Liver (tissue), 3 donors: ENCODE results near the gene UBASH3A.

ENCODE experiments used
- EGR1 ChIP-seq, 2 donors: IDR thresholded peaks; 2 replicates each; pipeline ENCODE4 v1.6.1; 2016 to 2018; ENCODE audit warnings: antibody characterized with exemption in 2 of 2, low read depth in 2 of 2
- GABPA ChIP-seq, 2 donors: IDR thresholded peaks in 1 of 2; conservative IDR thresholded peaks in 1 of 2; 2 replicates each; pipeline ENCODE4 v1.6.1; 2016; ENCODE audit warnings: antibody characterized with exemption in 2 of 2, mild to moderate bottlenecking in 1 of 2, moderate library complexity in 1 of 2
- HNF4A ChIP-seq, 2 donors: conservative IDR thresholded peaks; 2 replicates each; pipeline ENCODE4 v1.6.1; 2016; ENCODE audit warnings: antibody characterized with exemption in 2 of 2, mild to moderate bottlenecking in 2 of 2
- JUND ChIP-seq, 2 donors: IDR thresholded peaks; 2 replicates each; pipeline ENCODE4 v1.6.1; 2016; ENCODE audit warnings: antibody characterized with exemption in 2 of 2
- RAD21 ChIP-seq, 2 donors: IDR thresholded peaks; 2 replicates each; pipeline ENCODE4 v1.6.1; 2016; ENCODE audit warnings: antibody characterized with exemption in 2 of 2, mild to moderate bottlenecking in 2 of 2
- TAF1 ChIP-seq: conservative IDR thresholded peaks from 2 replicates; pipeline ENCODE4 v1.6.1; 2016; ENCODE audit warnings: antibody characterized with exemption, mild to moderate bottlenecking
- YY1 ChIP-seq: IDR thresholded peaks from 2 replicates; pipeline ENCODE4 v1.6.1; 2016; ENCODE audit warnings: antibody characterized with exemption, mild to moderate bottlenecking
- TF ChIP-seq, protein P1 (sequence below): fragments of 150-350 bp; IDR thresholded peaks from 2 replicates; pipeline ENCODE4 v1.5.1; 2017; ENCODE audit warnings: improper control_type of control experiment, low read depth, low read length; ENCODE audit not compliant: missing input control
- TF ChIP-seq, protein P2 (sequence below): IDR thresholded peaks from 2 replicates; pipeline ENCODE4 v1.6.1; 2016; ENCODE audit warnings: antibody characterized with exemption
- TF ChIP-seq, protein P3 (sequence below): IDR thresholded peaks from 2 replicates; pipeline ENCODE4 v1.6.1; 2016; ENCODE audit warnings: antibody characterized with exemption, mild to moderate bottlenecking
- TF ChIP-seq, protein P4 (sequence below): IDR thresholded peaks from 2 replicates; pipeline ENCODE4 v1.6.1; 2016; ENCODE audit warnings: antibody characterized with exemption
- donor health status: healthy.
- donor health status: healthy.

DNA sequence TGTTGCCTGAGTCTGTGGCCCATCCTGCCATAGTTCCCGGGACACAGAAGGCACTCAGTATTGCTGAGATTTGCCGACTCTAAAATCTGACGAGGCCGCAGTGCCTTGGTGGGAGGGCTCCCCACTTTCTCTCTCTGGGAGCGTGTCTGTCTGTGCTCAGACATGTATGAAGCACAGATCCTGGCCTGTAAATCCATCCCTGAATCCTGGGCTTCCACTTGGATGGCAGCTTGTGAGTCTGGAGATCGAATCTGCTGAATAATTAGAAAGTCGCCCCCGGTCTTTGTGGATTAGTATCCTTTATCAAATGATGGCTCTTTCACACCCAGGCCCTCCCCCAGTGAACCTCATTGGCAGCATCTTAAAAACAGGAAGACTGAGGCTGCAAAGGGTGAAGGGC, 10.4 kb downstream of the UBASH3A start:
- TF ChIP-seq, protein P1, sequence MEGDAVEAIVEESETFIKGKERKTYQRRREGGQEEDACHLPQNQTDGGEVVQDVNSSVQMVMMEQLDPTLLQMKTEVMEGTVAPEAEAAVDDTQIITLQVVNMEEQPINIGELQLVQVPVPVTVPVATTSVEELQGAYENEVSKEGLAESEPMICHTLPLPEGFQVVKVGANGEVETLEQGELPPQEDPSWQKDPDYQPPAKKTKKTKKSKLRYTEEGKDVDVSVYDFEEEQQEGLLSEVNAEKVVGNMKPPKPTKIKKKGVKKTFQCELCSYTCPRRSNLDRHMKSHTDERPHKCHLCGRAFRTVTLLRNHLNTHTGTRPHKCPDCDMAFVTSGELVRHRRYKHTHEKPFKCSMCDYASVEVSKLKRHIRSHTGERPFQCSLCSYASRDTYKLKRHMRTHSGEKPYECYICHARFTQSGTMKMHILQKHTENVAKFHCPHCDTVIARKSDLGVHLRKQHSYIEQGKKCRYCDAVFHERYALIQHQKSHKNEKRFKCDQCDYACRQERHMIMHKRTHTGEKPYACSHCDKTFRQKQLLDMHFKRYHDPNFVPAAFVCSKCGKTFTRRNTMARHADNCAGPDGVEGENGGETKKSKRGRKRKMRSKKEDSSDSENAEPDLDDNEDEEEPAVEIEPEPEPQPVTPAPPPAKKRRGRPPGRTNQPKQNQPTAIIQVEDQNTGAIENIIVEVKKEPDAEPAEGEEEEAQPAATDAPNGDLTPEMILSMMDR, result no peak
- TF ChIP-seq TAF1, result no peak
- no peak for TF ChIP-seq HNF4A (conservative IDR thresholded peaks at IDR 0.05)
- TF ChIP-seq, protein P2, sequence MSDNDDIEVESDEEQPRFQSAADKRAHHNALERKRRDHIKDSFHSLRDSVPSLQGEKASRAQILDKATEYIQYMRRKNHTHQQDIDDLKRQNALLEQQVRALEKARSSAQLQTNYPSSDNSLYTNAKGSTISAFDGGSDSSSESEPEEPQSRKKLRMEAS, result no peak
- TF ChIP-seq EGR1 (IDR thresholded peaks at IDR 0.05; ENCODE audit: low read depth in 2 of 2), result no peak
- no peak for TF ChIP-seq YY1
- no peak for TF ChIP-seq RAD21 (IDR thresholded peaks at IDR 0.05)
- TF ChIP-seq, protein P3, sequence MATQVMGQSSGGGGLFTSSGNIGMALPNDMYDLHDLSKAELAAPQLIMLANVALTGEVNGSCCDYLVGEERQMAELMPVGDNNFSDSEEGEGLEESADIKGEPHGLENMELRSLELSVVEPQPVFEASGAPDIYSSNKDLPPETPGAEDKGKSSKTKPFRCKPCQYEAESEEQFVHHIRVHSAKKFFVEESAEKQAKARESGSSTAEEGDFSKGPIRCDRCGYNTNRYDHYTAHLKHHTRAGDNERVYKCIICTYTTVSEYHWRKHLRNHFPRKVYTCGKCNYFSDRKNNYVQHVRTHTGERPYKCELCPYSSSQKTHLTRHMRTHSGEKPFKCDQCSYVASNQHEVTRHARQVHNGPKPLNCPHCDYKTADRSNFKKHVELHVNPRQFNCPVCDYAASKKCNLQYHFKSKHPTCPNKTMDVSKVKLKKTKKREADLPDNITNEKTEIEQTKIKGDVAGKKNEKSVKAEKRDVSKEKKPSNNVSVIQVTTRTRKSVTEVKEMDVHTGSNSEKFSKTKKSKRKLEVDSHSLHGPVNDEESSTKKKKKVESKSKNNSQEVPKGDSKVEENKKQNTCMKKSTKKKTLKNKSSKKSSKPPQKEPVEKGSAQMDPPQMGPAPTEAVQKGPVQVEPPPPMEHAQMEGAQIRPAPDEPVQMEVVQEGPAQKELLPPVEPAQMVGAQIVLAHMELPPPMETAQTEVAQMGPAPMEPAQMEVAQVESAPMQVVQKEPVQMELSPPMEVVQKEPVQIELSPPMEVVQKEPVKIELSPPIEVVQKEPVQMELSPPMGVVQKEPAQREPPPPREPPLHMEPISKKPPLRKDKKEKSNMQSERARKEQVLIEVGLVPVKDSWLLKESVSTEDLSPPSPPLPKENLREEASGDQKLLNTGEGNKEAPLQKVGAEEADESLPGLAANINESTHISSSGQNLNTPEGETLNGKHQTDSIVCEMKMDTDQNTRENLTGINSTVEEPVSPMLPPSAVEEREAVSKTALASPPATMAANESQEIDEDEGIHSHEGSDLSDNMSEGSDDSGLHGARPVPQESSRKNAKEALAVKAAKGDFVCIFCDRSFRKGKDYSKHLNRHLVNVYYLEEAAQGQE, result no peak
- TF ChIP-seq, protein P4, sequence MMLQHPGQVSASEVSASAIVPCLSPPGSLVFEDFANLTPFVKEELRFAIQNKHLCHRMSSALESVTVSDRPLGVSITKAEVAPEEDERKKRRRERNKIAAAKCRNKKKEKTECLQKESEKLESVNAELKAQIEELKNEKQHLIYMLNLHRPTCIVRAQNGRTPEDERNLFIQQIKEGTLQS, result no peak
- no peak for TF ChIP-seq GABPA (IDR thresholded peaks at IDR 0.05 in 1 of 2, conservative IDR thresholded peaks at IDR 0.05 in 1 of 2)
- TF ChIP-seq JUND (IDR thresholded peaks at IDR 0.05), result no peak
